A549 (cell line): Measurements from ENCODE around the gene MORN4.

Source experiments
- CEBPB ChIP-seq, 2 experiments: fragments of >200 bp in 1 of 2; sonication (Bioruptor Twin) in 1 of 2; formaldehyde crosslinking in 1 of 2; IDR thresholded peaks; 2 replicates each; pipeline ENCODE4 v1.6.1; 2012 to 2016
- EP300 ChIP-seq, 2 experiments: fragments of >200 bp; sonication (Bioruptor Twin); formaldehyde crosslinking; IDR thresholded peaks; 2 replicates in 1 of 2; 3 replicates in 1 of 2; pipeline ENCODE4 v1.6.1; 2016 to 2017
- FOXS1 ChIP-seq: fragments of 250-450 bp; sonication (Bioruptor Pico); IDR thresholded peaks from 2 replicates; pipeline ENCODE4 v1.5.0; 2020; ENCODE audit warnings: mild to moderate bottlenecking, moderate library complexity
- JUN ChIP-seq, 2 experiments: fragments of >200 bp; sonication (Bioruptor Twin); formaldehyde crosslinking; IDR thresholded peaks; 2 replicates in 1 of 2; 3 replicates in 1 of 2; pipeline ENCODE4 v1.6.1; 2016 to 2017
- MAFK ChIP-seq: fragments of 450-650 bp; IDR thresholded peaks from 2 replicates; pipeline ENCODE4 v1.6.1; 2014; ENCODE audit not compliant: partially characterized antibody
- POLR2A ChIP-seq: IDR thresholded peaks from 2 replicates; pipeline ENCODE4 v1.6.1; 2012; ENCODE audit warnings: mild to moderate bottlenecking, low read length
- RAD21 ChIP-seq, 2 experiments: fragments of >200 bp in 1 of 2; sonication (Bioruptor Twin) in 1 of 2; formaldehyde crosslinking in 1 of 2; IDR thresholded peaks in 1 of 2; conservative IDR thresholded peaks in 1 of 2; 2 replicates in 1 of 2; 3 replicates in 1 of 2; pipeline ENCODE4 v1.6.1; 2012 to 2018; ENCODE audit warnings: inconsistent platforms in 1 of 2
- RCOR1 ChIP-seq: fragments of 150-350 bp; IDR thresholded peaks from 2 replicates; pipeline ENCODE4 v1.6.1; 2014; ENCODE audit warnings: antibody characterized with exemption, low read length, low read depth
- RNF2 ChIP-seq: fragments of 200-600 bp; sonication (generic); IDR thresholded peaks from 2 replicates; pipeline ENCODE4 v1.6.1; 2016; ENCODE audit warnings: low read depth, mild to moderate bottlenecking, antibody characterized with exemption, moderate library complexity, borderline replicate concordance
- ZSCAN20 ChIP-seq: fragments of 250-450 bp; sonication (Bioruptor Pico); IDR thresholded peaks from 2 replicates; pipeline ENCODE4 v1.8.0; 2022; ENCODE audit warnings: mild to moderate bottlenecking, moderate library complexity
- TF ChIP-seq, protein P1 (sequence below): fragments of 250-450 bp; sonication (Bioruptor Pico); IDR thresholded peaks from 2 replicates; pipeline ENCODE4 v1.5.0; 2021; ENCODE audit warnings: mild to moderate bottlenecking, moderate library complexity, borderline replicate concordance
- TF ChIP-seq, protein P2 (sequence below): fragments of 150-350 bp; IDR thresholded peaks from 2 replicates; pipeline ENCODE4 v1.6.1; 2014; ENCODE audit warnings: low read depth, mild to moderate bottlenecking, low read length
- TF ChIP-seq, protein P3 (sequence below): fragments of >200 bp; sonication (Bioruptor Twin); formaldehyde crosslinking; IDR thresholded peaks from 3 replicates; pipeline ENCODE4 v1.5.1; 2016
- TF ChIP-seq, protein P4 (sequence below): fragments of 200-600 bp; sonication (generic); IDR thresholded peaks from 2 replicates; pipeline ENCODE4 v1.6.1; 2016; ENCODE audit warnings: antibody characterized with exemption, mild to moderate bottlenecking, moderate library complexity

DNA sequence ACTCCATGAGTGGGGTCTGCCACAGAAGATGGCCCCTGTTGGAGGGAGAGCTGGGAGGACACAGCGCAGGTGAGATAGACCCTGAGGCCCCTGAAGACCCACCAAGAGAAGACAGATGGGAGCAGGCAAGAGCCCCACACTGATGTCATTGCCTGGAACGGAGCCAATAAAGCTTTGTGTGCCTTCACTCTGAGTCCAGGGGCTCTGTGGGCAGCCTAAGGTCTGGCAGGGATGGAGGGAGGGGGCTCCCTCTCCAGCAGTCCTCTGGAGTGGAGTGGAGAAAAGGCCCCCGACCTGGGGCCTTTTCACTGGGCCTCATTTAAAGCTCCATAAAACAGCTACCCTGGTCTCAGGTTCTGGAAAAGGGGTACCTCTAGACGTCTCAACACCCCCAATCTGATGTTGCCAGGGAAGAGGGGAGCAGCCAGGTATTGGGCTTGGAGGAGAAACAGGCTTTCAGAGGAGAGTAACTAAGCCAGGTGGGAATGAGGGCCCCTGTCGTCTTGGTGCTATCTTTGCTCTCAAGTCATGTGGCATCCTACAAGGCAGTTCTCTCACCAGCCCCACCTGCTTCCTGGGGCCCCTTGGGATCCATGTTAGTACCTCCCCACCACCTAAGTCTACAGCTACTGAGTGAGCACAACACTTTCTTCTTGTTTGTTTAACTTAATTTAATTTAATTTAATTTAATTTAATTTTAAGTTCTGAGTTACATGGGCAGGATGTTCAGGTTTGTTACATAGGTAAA is 42.4 kb downstream of the MORN4 start:
- TF ChIP-seq, protein P1, sequence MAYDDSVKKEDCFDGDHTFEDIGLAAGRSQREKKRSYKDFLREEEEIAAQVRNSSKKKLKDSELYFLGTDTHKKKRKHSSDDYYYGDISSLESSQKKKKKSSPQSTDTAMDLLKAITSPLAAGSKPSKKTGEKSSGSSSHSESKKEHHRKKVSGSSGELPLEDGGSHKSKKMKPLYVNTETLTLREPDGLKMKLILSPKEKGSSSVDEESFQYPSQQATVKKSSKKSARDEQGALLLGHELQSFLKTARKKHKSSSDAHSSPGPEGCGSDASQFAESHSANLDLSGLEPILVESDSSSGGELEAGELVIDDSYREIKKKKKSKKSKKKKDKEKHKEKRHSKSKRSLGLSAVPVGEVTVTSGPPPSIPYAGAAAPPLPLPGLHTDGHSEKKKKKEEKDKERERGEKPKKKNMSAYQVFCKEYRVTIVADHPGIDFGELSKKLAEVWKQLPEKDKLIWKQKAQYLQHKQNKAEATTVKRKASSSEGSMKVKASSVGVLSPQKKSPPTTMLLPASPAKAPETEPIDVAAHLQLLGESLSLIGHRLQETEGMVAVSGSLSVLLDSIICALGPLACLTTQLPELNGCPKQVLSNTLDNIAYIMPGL (CRISPR knock-in tag): no peak
- no peak for TF ChIP-seq FOXS1 (CRISPR knock-in tag)
- no peak for TF ChIP-seq MAFK
- TF ChIP-seq, protein P2, sequence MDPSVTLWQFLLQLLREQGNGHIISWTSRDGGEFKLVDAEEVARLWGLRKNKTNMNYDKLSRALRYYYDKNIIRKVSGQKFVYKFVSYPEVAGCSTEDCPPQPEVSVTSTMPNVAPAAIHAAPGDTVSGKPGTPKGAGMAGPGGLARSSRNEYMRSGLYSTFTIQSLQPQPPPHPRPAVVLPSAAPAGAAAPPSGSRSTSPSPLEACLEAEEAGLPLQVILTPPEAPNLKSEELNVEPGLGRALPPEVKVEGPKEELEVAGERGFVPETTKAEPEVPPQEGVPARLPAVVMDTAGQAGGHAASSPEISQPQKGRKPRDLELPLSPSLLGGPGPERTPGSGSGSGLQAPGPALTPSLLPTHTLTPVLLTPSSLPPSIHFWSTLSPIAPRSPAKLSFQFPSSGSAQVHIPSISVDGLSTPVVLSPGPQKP: no peak
- no peak for TF ChIP-seq POLR2A
- TF ChIP-seq, protein P3, sequence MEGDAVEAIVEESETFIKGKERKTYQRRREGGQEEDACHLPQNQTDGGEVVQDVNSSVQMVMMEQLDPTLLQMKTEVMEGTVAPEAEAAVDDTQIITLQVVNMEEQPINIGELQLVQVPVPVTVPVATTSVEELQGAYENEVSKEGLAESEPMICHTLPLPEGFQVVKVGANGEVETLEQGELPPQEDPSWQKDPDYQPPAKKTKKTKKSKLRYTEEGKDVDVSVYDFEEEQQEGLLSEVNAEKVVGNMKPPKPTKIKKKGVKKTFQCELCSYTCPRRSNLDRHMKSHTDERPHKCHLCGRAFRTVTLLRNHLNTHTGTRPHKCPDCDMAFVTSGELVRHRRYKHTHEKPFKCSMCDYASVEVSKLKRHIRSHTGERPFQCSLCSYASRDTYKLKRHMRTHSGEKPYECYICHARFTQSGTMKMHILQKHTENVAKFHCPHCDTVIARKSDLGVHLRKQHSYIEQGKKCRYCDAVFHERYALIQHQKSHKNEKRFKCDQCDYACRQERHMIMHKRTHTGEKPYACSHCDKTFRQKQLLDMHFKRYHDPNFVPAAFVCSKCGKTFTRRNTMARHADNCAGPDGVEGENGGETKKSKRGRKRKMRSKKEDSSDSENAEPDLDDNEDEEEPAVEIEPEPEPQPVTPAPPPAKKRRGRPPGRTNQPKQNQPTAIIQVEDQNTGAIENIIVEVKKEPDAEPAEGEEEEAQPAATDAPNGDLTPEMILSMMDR: no peak
- no peak for TF ChIP-seq RCOR1
- no peak for TF ChIP-seq ZSCAN20 (CRISPR knock-in tag)
- no peak for TF ChIP-seq JUN (IDR thresholded peaks at IDR 0.05)
- TF ChIP-seq, protein P4, sequence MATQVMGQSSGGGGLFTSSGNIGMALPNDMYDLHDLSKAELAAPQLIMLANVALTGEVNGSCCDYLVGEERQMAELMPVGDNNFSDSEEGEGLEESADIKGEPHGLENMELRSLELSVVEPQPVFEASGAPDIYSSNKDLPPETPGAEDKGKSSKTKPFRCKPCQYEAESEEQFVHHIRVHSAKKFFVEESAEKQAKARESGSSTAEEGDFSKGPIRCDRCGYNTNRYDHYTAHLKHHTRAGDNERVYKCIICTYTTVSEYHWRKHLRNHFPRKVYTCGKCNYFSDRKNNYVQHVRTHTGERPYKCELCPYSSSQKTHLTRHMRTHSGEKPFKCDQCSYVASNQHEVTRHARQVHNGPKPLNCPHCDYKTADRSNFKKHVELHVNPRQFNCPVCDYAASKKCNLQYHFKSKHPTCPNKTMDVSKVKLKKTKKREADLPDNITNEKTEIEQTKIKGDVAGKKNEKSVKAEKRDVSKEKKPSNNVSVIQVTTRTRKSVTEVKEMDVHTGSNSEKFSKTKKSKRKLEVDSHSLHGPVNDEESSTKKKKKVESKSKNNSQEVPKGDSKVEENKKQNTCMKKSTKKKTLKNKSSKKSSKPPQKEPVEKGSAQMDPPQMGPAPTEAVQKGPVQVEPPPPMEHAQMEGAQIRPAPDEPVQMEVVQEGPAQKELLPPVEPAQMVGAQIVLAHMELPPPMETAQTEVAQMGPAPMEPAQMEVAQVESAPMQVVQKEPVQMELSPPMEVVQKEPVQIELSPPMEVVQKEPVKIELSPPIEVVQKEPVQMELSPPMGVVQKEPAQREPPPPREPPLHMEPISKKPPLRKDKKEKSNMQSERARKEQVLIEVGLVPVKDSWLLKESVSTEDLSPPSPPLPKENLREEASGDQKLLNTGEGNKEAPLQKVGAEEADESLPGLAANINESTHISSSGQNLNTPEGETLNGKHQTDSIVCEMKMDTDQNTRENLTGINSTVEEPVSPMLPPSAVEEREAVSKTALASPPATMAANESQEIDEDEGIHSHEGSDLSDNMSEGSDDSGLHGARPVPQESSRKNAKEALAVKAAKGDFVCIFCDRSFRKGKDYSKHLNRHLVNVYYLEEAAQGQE: no peak
- no peak for TF ChIP-seq RAD21 (conservative IDR thresholded peaks at IDR 0.05 in 1 of 2, IDR thresholded peaks at IDR 0.05 in 1 of 2)
- no peak for TF ChIP-seq CEBPB (IDR thresholded peaks at IDR 0.05)
- TF ChIP-seq RNF2: no peak
- TF ChIP-seq EP300 (IDR thresholded peaks at IDR 0.05): no peak
